Measurements from ENCODE around the gene SLC22A8. TPM values are rescaled to one million over a fixed set of nuclear protein-coding genes. Genes with fewer than 3 reads are reported as not detected.
A peak's percentile ranks its signal among the peaks of the same experiment; 100 is the strongest.

Gene SLC22A8
- total RNA-seq, 1 experiment from 2014 or later = not detected

DNA sequence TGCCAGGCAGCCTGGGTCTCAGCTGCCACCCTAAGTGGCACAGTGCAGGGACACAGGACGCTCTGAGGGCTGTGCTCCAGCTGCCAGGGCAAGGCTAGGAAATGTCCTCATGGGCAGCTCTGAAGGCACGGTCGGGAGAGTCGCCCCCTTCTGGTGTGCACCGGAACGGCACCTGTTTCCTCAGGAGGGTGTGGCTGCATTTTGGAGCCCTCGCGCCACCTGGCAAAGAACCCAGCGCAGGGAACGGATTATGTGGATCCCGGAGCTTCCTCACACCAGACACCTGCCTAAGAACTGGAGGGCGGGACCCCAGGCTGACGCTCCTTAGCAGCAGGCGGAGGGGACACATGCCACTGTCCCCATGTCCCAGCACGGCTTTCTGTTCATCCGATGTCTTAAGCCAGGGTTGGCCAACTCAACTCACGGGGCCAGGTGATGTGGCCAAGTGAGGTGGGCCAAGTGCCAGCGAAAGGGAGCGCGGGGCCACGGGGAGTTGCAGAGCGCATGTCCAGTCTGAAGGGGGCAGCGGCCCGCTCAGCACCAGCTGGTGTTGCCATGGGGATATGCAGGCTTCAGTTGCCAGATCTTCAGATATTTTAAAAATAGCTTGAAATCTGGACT, 5.1 kb upstream of the SLC22A8 start:
- DNase-seq (ENCODE audit: low read depth, low spot score) = no peak
- no peaks in the 10 kb centered on the region for H3K9me3 ChIP-seq (ENCODE audit: control insufficient read depth, insufficient read depth, low read depth, low read length)
- no peaks in the 10 kb centered on the region; the same call in 1 of the 2 replicates for H3K27me3 ChIP-seq (ENCODE audit: control insufficient read depth, insufficient read depth, low read length)
- in situ Hi-C loops (cut with HindIII; ENCODE audit: low pct_unique_long_range_greater_than_20kb, low sequenced_read_pairs) (no loop called here), intact Hi-C loops (cut with micrococcal nuclease; ENCODE audit: unreplicated experiment) (no loop called here)
- peaks cover 10% of the 10 kb centered on the region for H3K4me1 ChIP-seq (ENCODE audit: control insufficient read depth, insufficient read depth, low read length)
- H3K36me3 ChIP-seq (ENCODE audit: control insufficient read depth, insufficient read depth, low read length) = no peaks in the 10 kb centered on the region
- ATAC-seq = no peak
- TF ChIP-seq, protein P1, sequence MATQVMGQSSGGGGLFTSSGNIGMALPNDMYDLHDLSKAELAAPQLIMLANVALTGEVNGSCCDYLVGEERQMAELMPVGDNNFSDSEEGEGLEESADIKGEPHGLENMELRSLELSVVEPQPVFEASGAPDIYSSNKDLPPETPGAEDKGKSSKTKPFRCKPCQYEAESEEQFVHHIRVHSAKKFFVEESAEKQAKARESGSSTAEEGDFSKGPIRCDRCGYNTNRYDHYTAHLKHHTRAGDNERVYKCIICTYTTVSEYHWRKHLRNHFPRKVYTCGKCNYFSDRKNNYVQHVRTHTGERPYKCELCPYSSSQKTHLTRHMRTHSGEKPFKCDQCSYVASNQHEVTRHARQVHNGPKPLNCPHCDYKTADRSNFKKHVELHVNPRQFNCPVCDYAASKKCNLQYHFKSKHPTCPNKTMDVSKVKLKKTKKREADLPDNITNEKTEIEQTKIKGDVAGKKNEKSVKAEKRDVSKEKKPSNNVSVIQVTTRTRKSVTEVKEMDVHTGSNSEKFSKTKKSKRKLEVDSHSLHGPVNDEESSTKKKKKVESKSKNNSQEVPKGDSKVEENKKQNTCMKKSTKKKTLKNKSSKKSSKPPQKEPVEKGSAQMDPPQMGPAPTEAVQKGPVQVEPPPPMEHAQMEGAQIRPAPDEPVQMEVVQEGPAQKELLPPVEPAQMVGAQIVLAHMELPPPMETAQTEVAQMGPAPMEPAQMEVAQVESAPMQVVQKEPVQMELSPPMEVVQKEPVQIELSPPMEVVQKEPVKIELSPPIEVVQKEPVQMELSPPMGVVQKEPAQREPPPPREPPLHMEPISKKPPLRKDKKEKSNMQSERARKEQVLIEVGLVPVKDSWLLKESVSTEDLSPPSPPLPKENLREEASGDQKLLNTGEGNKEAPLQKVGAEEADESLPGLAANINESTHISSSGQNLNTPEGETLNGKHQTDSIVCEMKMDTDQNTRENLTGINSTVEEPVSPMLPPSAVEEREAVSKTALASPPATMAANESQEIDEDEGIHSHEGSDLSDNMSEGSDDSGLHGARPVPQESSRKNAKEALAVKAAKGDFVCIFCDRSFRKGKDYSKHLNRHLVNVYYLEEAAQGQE (IDR thresholded peaks at IDR 0.05; ENCODE audit: insufficient read depth in 1 of 2, low read depth in 2 of 2, low read length in 1 of 2) = no peak
- TF ChIP-seq, protein P2, sequence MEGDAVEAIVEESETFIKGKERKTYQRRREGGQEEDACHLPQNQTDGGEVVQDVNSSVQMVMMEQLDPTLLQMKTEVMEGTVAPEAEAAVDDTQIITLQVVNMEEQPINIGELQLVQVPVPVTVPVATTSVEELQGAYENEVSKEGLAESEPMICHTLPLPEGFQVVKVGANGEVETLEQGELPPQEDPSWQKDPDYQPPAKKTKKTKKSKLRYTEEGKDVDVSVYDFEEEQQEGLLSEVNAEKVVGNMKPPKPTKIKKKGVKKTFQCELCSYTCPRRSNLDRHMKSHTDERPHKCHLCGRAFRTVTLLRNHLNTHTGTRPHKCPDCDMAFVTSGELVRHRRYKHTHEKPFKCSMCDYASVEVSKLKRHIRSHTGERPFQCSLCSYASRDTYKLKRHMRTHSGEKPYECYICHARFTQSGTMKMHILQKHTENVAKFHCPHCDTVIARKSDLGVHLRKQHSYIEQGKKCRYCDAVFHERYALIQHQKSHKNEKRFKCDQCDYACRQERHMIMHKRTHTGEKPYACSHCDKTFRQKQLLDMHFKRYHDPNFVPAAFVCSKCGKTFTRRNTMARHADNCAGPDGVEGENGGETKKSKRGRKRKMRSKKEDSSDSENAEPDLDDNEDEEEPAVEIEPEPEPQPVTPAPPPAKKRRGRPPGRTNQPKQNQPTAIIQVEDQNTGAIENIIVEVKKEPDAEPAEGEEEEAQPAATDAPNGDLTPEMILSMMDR (IDR thresholded peaks at IDR 0.05) = peak; percentile 83
- CTCF ChIA-PET = interaction anchor here (1.1 to 1.2 kb wide), 3 partner anchors 30 to 115 kb away, joined by 3 read pairs; no protein-coding TSS in a partner anchor
- H3K4me3 ChIP-seq (ENCODE audit: low read depth in 2 of 2, low read length in 2 of 2) = no peak overlapping the region
- H3K27ac ChIP-seq (ENCODE audit: low read length) = no peak overlapping the region
- POLR2A ChIA-PET = interaction anchor here (0.6 to 0.7 kb wide), 2 partner anchors 27 to 526 kb away, joined by 3 to 4 read pairs; no protein-coding TSS in a partner anchor
- BruUV-seq (replicated peaks) = no TSS peak

DNA sequence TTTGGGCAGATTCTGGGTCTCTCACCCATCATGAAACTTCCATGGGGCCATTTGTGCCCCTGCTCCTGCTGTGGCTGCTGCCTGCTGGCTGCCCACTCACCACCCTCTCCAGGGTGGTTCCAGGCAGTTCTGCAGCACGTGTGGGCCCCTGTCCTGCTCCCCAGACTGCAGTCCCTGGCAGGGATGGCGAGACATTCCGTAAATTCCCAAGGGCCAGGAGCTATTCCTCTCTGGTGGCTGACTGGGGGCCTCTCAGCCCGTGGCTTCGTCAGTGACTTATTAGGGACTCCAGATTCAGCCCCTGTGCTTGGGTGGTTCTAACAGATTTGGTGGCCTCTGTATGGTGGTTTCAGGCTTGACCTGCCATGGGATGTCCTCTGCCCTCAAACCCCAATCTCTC, 3.9 kb upstream of the SLC22A8 start:
- no peak for TF ChIP-seq TCF7L2 (IDR thresholded peaks at IDR 0.05; ENCODE audit: low read depth, low read length)
- no peak for TF ChIP-seq SIN3A (IDR thresholded peaks at IDR 0.05; ENCODE audit: borderline replicate concordance, insufficient read depth, low read depth, low read length)
- TF ChIP-seq, protein P2 (IDR thresholded peaks at IDR 0.05) = no peak
- TF ChIP-seq, protein P1 (IDR thresholded peaks at IDR 0.05; ENCODE audit: insufficient read depth in 1 of 2, low read depth in 2 of 2, low read length in 1 of 2) = no peak
- no peak for TF ChIP-seq POLR2AphosphoS5 (IDR thresholded peaks at IDR 0.05; ENCODE audit: low read depth, low read length)
- peaks cover 10% of the 10 kb centered on the region for H3K4me1 ChIP-seq (ENCODE audit: control insufficient read depth, insufficient read depth, low read length)
- no peak for ATAC-seq
- H3K36me3 ChIP-seq (ENCODE audit: control insufficient read depth, insufficient read depth, low read length) = no peaks in the 10 kb centered on the region
- no peak for DNase-seq (ENCODE audit: low read depth, low spot score)
- no peak overlapping the region for H3K4me3 ChIP-seq (ENCODE audit: low read depth in 2 of 2, low read length in 2 of 2)
- POLR2A ChIA-PET = no interaction called here
- in situ Hi-C loops (cut with HindIII; ENCODE audit: low pct_unique_long_range_greater_than_20kb, low sequenced_read_pairs) (no loop called here), intact Hi-C loops (cut with micrococcal nuclease; ENCODE audit: unreplicated experiment) (no loop called here)
- no peaks in the 10 kb centered on the region for H3K9me3 ChIP-seq (ENCODE audit: control insufficient read depth, insufficient read depth, low read depth, low read length)
- H3K27ac ChIP-seq (ENCODE audit: low read length) = no peak overlapping the region
- BruUV-seq (replicated peaks) = no TSS peak
- CTCF ChIA-PET = interaction anchor here (1.2 kb wide), 1 partner anchor 109 kb away, joined by 3 read pairs; no protein-coding TSS in a partner anchor
- no peaks in the 10 kb centered on the region; the same call in 1 of the 2 replicates for H3K27me3 ChIP-seq (ENCODE audit: control insufficient read depth, insufficient read depth, low read length)

Measured in Panc1 (cell line).